Hepatocyte (in vitro differentiated cells): ENCODE results near the gene TMEM121.

ENCODE experiments used
- CTCF ChIP-seq: fragments of 200-600 bp; sonication (generic); IDR thresholded peaks from 2 replicates; pipeline ENCODE4 v1.5.1; 2016; ENCODE audit warnings: antibody characterized with exemption, mild to moderate bottlenecking; ENCODE audit not compliant: poor library complexity
- EZH2 ChIP-seq: fragments of 200-600 bp; sonication (generic); IDR thresholded peaks from 2 replicates; pipeline ENCODE4 v1.6.1; 2016; ENCODE audit warnings: antibody characterized with exemption, mild to moderate bottlenecking, borderline replicate concordance
- EZH2phosphoT487 ChIP-seq: fragments of 200-600 bp; sonication (generic); IDR thresholded peaks from one replicate; pipeline ENCODE4 v1.6.1; 2018; ENCODE audit warnings: antibody characterized with exemption, mild to moderate bottlenecking, low read depth, moderate library complexity; ENCODE audit not compliant: unreplicated experiment, severe bottlenecking

DNA sequence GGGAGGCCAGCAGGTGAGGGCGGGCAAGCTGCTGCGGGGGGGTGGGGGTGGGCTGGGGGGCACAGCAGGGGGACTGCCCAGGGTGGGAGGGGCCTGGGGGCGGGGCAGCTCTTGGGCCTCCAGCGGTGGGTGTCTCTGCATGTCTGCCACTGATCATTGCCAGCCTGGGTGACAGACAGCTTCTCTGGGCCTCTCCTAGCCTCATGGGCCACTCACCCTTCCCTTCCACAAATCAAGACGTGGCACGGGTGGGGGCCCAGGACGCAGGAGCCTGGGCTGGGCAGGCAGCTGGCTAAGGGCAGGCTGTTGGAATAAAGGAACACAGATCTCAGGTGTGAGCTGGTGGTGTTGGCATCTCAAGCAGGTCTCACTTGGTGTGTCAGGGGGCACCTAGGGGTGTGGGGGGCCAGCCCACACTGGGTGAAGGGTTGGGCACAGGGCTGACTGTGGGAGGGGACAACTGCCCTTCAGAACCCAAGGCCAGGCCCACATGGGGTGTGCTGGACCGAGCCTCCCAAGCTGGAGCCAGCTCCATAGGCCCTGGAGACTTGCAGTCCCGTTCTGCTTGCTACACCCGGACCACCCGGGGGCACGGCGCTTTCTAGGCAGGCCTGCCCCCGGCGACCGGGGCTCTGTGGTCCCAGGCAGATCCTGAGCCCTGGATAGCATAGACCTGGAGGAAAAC, 32.3 kb upstream of the TMEM121 start:
- TF ChIP-seq CTCF = no peak
- no peak for TF ChIP-seq EZH2
- TF ChIP-seq EZH2phosphoT487 = no peak
